ENCODE data around the gene STAT5B.

GRCh38 chr17:42304187-42305030, 28.2 kb upstream of the STAT5B start:
- no peak for TF ChIP-seq CTCF (IDR thresholded peaks at IDR 0.05)
- TF ChIP-seq POLR2A (IDR thresholded peaks at IDR 0.05): no peak
